T47D (cell line): ENCODE measurements around the gene FUNDC2.
"Not testable (repeated sequence)": the region's sequence is repeated elsewhere in the genome, so short reads cannot be mapped to it uniquely, and the experiment has no call there.

Experiments used
- DNase-seq, 2 experiments: peaks; one replicate each; pipeline versions ENCODE4 v3.0.0 to v3.0.0-alpha.2; 2011 to 2012; ENCODE audit warnings: low read depth in 1 of 2, low spot score in 1 of 2
- JUND ChIP-seq: IDR thresholded peaks from 2 replicates; pipeline ENCODE4 v1.6.1; 2012; ENCODE audit warnings: low read depth
- in situ Hi-C: cut with HindIII; loops from 2 replicates; pipeline ENCODE4 v1.10.0; 2016; ENCODE audit warnings: low sequenced_read_pairs, low pct_unique_long_range_greater_than_20kb

Gene FUNDC2

GRCh38 chrX:155001873-155002272, 24.8 kb upstream of the FUNDC2 start:
- in situ Hi-C loops = no loop called here
- no peak for DNase-seq
- no peak for TF ChIP-seq JUND

- TF ChIP-seq JUND = no peak
- DNase-seq = no peak
- in situ Hi-C loops = no loop called here
These were observed 21.5 kb upstream of the FUNDC2 start for GRCh38 chrX:155005190-155005589.

GRCh38 chrX:155006379-155006778, 20.3 kb upstream of the FUNDC2 start:
- in situ Hi-C loops, DNase-seq: not testable (repeated sequence)

GRCh38 chrX:155006913-155007671, 19.6 kb upstream of the FUNDC2 start:
- in situ Hi-C loops, DNase-seq: not testable (repeated sequence)

- in situ Hi-C loops, DNase-seq: not testable (repeated sequence)
These were observed 18.1 kb upstream of the FUNDC2 start for GRCh38 chrX:155008578-155008977.

- TF ChIP-seq JUND = no peak
- in situ Hi-C loops = no loop called here
- DNase-seq = no peak
These were observed 16.6 kb upstream of the FUNDC2 start for GRCh38 chrX:155009994-155010472.

GRCh38 chrX:155020591-155020990, 6.1 kb upstream of the FUNDC2 start:
- no peak for TF ChIP-seq JUND
- no peak for DNase-seq
- in situ Hi-C loops = no loop called here

- in situ Hi-C loops = no loop called here
- no peak for DNase-seq
- no peak for TF ChIP-seq JUND
These were observed 4.1 kb upstream of the FUNDC2 start, which contains the start of gene F8 for GRCh38 chrX:155022585-155022984. Gene F8 (minus strand): TSS chrX:155022723. CDS start chrX:155022552, 171 bp downstream.

- in situ Hi-C loops = no loop called here
- no peak for TF ChIP-seq JUND
- DNase-seq = no peak
These were observed 2.5 kb upstream of the FUNDC2 start for GRCh38 chrX:155023907-155024833.

GRCh38 chrX:155026420-155026726, 271 bp upstream of the FUNDC2 start:
- DNase-seq = no peak
- peak; percentile 27; the same call in 1 of the 2 replicates for TF ChIP-seq JUND
- in situ Hi-C loops = no loop called here

GRCh38 chrX:155027509-155028066, 944 bp downstream of the FUNDC2 start:
- peak in 1 of 2 experiments; percentile 12 for DNase-seq
- no peak for TF ChIP-seq JUND
- in situ Hi-C loops = no loop called here

- in situ Hi-C loops = no loop called here
- DNase-seq = no peak
- no peak for TF ChIP-seq JUND
These were observed 1.5 kb downstream of the FUNDC2 start for GRCh38 chrX:155028129-155028528.

- no peak for DNase-seq
- no peak for TF ChIP-seq JUND
- in situ Hi-C loops = no loop called here
These were observed 2.2 kb downstream of the FUNDC2 start for GRCh38 chrX:155028877-155029291.
